Omental fat pad (tissue), 4 donors: ENCODE measurements around the gene PARP11. TPM values are rescaled to one million over a fixed set of nuclear protein-coding genes. Genes with fewer than 3 reads are reported as not detected.

ENCODE experiments used
- ATAC-seq: fragments of 150-250 bp; one replicate; pipeline ENCODE4 v1.9.1; 2016; ENCODE audit warnings: mild to moderate bottlenecking, moderate library complexity; ENCODE audit not compliant: low FRiP score
- DNase-seq: peaks from one replicate; pipeline ENCODE4 v3.0.0-alpha.2; 2019; ENCODE audit warnings: low spot score
- total RNA-seq, 4 donors: library from RNA; depleted of rRNA; stranded (reverse); fragments of >200 nt; gene quantifications; one replicate each; pipeline ENCODE4 v1.1.0, GENCODE V29; 2016
- TF ChIP-seq, protein P1 (sequence below), 3 donors: fragments of 450-650 bp; IDR thresholded peaks; one replicate each; pipeline ENCODE4 v1.5.1; 2016 to 2017; ENCODE audit warnings: antibody characterized with exemption in 3 of 3, mild to moderate bottlenecking in 3 of 3, moderate library complexity in 2 of 3

The PARP11 gene
- total RNA-seq, 4 donors from 2014 or later: 4.0 to 14.8 (median 5.7) TPM

DNA sequence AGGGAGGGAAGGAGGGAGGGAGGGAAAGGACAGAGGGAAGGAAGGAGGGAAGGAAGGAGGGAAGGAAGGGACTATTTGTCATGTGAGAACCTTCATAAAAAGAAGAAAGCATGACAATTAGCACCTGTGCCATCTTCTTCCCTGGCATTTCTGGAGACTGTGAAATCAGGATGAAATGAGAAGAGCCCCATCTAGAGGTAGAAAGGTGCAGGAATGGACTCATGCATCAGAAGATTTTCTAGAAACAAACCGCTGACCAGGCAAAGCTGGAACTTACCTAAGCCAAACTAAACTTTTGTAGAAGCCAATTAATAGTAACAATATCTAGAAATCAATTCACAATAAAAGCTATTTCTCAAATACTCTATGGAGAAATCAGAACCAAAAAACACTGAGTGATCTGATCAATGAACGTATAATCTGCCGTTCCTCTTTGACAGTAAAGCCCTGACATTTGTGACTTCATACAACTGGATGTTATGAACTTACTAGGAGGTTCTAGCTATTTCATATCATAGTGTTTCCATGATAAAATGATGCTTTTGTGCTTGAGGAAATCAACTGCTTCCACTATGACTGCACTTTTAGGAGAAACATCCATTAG is 95.9 kb downstream of the PARP11 start:
- TF ChIP-seq, protein P1, sequence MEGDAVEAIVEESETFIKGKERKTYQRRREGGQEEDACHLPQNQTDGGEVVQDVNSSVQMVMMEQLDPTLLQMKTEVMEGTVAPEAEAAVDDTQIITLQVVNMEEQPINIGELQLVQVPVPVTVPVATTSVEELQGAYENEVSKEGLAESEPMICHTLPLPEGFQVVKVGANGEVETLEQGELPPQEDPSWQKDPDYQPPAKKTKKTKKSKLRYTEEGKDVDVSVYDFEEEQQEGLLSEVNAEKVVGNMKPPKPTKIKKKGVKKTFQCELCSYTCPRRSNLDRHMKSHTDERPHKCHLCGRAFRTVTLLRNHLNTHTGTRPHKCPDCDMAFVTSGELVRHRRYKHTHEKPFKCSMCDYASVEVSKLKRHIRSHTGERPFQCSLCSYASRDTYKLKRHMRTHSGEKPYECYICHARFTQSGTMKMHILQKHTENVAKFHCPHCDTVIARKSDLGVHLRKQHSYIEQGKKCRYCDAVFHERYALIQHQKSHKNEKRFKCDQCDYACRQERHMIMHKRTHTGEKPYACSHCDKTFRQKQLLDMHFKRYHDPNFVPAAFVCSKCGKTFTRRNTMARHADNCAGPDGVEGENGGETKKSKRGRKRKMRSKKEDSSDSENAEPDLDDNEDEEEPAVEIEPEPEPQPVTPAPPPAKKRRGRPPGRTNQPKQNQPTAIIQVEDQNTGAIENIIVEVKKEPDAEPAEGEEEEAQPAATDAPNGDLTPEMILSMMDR (IDR thresholded peaks at IDR 0.05): no peak
- no peak for DNase-seq
- no peak for ATAC-seq

DNA sequence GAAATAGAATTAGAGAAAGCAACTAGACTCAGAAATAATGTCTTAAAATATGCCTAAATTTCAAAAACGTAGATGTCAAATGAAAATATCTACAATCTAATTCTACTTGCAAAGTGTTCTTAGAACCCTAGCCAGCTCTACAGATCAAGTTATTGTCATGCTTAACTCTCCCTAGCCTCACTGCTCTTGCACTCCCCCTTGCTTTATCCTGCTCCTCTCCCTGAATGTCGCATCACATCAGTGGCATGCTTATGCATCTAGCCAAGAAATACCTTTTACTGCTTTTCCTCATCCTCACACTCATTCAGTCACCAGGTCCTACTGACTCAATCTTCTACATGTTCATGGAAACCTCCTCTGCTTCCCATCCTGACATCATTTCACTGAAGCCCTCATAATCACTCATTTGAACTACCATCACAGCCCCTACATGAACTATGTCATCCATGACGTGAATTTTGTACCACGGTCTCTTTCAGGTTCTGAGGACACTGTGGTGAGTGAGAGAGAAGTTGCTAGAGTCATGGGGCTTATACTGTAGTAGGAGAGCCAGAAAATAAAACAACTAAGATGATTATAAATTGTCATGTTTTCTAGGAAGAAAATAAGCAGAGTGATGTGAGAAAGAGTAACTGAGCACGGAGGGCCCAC is 97.7 kb downstream of the PARP11 start:
- TF ChIP-seq, protein P1 (IDR thresholded peaks at IDR 0.05): no peak
- DNase-seq: no peak

DNA sequence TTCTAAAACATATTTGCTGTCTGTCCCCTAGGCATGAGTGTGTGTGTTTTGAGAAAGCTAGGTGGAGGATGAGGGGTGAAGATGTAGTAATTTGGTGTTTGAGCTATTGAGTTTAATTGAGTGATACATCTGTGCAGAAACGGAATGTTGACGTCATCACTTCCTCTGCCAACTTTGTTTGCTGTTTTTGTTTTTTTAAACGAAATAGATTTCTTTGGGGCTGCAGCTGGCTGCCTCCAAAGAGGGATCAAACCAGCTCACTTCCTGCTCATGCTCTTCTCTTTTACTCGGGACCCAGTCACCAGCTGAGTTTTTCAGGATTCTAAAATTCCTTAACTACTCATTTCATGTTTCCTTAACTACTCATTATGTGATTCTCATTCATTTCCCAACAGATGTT is 100.8 kb downstream of the PARP11 start:
- TF ChIP-seq, protein P1 (IDR thresholded peaks at IDR 0.05): no peak
- DNase-seq: no peak
- no peak for ATAC-seq

More for the DNA sequence above, 97.7 kb downstream of the PARP11 start:
- no peak for ATAC-seq

DNA sequence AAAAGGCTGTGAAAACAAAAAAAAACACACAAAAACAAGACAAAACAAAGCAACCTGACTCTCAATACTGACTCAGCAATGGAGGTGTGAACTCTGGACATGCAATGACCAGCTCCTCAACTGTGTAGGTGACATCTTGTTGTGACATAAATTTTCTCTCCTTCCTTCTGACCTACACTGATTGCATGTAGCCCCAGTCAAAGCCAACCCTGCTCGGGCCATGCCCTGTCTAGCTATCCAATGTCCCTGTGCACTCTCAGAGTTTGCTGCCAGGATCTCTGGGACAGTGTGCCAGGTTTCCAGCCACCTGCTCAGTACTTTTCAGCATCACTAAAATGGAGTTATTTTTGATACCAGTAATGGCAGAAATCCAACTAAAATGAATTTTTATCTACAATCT is 101.3 kb downstream of the PARP11 start:
- ATAC-seq: no peak
- TF ChIP-seq, protein P1 (IDR thresholded peaks at IDR 0.05): no peak

DNA sequence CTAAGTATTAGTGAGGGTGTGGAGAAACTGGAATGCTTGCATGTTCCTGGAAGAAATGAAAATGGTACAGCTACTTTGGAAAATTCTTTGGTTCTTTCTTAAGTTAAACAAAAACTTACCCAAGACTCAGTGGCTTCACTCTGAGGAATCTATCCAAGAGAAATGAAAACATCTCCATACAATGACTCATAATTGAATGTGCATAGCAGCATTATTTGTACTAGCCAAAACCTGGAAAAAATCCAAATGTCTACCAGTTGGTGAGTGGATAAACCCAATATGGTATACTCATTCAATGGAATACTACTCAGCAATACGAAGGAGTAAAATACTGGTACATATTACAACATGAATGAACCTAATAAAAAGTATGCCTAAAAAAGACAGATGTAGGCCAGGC is 102.3 kb downstream of the PARP11 start:
- ATAC-seq (no peak), DNase-seq (no peak)
- TF ChIP-seq, protein P1 (IDR thresholded peaks at IDR 0.05): no peak

More for the DNA sequence above, 101.3 kb downstream of the PARP11 start:
- no peak for DNase-seq

DNA sequence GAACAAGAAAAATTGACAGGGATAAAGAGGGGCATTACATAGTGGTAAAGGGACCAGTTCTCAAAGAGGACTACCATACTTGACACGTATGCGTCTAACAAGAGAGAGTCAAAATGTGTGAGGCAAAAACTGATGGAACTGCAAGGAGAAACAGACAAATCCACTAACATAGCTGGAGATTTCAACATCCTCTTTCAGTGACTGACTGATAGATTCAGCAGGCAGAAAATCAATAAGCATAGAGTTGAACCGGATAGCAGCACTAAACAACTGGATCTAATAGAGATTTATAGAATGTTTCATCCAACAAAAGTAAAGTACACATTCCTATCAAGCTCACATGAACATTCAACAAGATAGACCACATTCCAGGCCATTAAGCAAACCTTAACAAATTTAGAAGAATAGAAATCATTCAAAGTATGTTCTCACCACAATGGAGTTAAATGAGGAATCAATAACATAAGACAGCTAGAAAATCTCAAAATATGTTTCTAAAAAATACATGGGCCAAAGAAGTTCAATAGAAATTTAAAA is 104.2 kb downstream of the PARP11 start:
- no peak for DNase-seq
- no peak for ATAC-seq
- TF ChIP-seq, protein P1 (IDR thresholded peaks at IDR 0.05): no peak
